Cardiac septum (tissue), 1 donor: ENCODE results near the gene NUPR1. TPM values are rescaled to one million over a fixed set of nuclear protein-coding genes. Genes with fewer than 3 reads are reported as not detected.
"Not testable (repeated sequence)": the region's sequence is repeated elsewhere in the genome, so short reads cannot be mapped to it uniquely, and the experiment has no call there.

Source experiments
- DNase-seq: peaks from one replicate; pipeline ENCODE4 v3.0.0-alpha.2; 2020; ENCODE audit warnings: low spot score
- intact Hi-C: fragments of 100-400 bp; cut with DNase I; formaldehyde crosslinking; loops from one replicate; pipeline ENCODE4 v1.14.0; 2022
- total RNA-seq: library from RNA; stranded (reverse); fragmentation: NEBNext Ultra II Directional; extraction: Animal tissue kit (Norgen Biotek cat#: 25700); gene quantifications from one replicate; pipeline ENCODE4 v1.2.1, GENCODE V29; 2021
- donor health status: DM: no; HTN: no; CAD: no.

NUPR1 gene
- total RNA-seq, 1 donor from 2014 or later = 50.2 TPM

- DNase-seq = peak; percentile 82
- intact Hi-C loops = no loop called here
These were observed 6.7 kb downstream of the NUPR1 start for GRCh38 chr16:28531777-28532744.

- intact Hi-C loops = no loop called here
These were observed 9.7 kb downstream of the NUPR1 start for GRCh38 chr16:28529124-28529523.

GRCh38 chr16:28528463-28528867 lies 10.3 kb downstream of the NUPR1 start:
- intact Hi-C loops = no loop called here

More at GRCh38 chr16:28529124-28529523, 9.7 kb downstream of the NUPR1 start:
- DNase-seq = no peak

GRCh38 chr16:28527985-28528384 lies 10.8 kb downstream of the NUPR1 start:
- no peak for DNase-seq
- intact Hi-C loops = no loop called here

More at GRCh38 chr16:28528463-28528867, 10.3 kb downstream of the NUPR1 start:
- no peak for DNase-seq

GRCh38 chr16:28527100-28527785 lies 11.5 kb downstream of the NUPR1 start:
- intact Hi-C loops, DNase-seq: not testable (repeated sequence)

GRCh38 chr16:28526201-28527099 lies 12.3 kb downstream of the NUPR1 start:
- no peak for DNase-seq
- intact Hi-C loops = no loop called here

GRCh38 chr16:28524681-28525171 lies 14.0 kb downstream of the NUPR1 start:
- no peak for DNase-seq
- intact Hi-C loops = no loop called here

- no peak for DNase-seq
- intact Hi-C loops = no loop called here
These were observed 16.0 kb downstream of the NUPR1 start for GRCh38 chr16:28522792-28523191.

- intact Hi-C loops = no loop called here
- no peak for DNase-seq
These were observed 17.3 kb downstream of the NUPR1 start for GRCh38 chr16:28521436-28521835.

- no peak for DNase-seq
- intact Hi-C loops = no loop called here
These were observed 18.1 kb downstream of the NUPR1 start for GRCh38 chr16:28520672-28521071.

GRCh38 chr16:28514246-28514645 lies 24.5 kb downstream of the NUPR1 start:
- DNase-seq = no peak
- intact Hi-C loops = no loop called here

GRCh38 chr16:28513484-28514181 lies 25.1 kb downstream of the NUPR1 start:
- DNase-seq = no peak
- intact Hi-C loops = no loop called here

GRCh38 chr16:28511801-28512789 lies 26.7 kb downstream of the NUPR1 start:
- no peak for DNase-seq
- intact Hi-C loops = no loop called here

- intact Hi-C loops = no loop called here
- DNase-seq = no peak
These were observed 27.7 kb downstream of the NUPR1 start for GRCh38 chr16:28511031-28511430.

- DNase-seq = no peak
- intact Hi-C loops = no loop called here
These were observed 33.2 kb downstream of the NUPR1 start for GRCh38 chr16:28505489-28506137.

- no peak for DNase-seq
- intact Hi-C loops = no loop called here
These were observed 33.9 kb downstream of the NUPR1 start for GRCh38 chr16:28504707-28505404.
